Right atrium auricular region (tissue), 2 donors: ENCODE data around the gene RAB20. TPM values are rescaled to one million over a fixed set of nuclear protein-coding genes. Genes with fewer than 3 reads are reported as not detected.
A peak's percentile ranks its signal among the peaks of the same experiment; 100 is the strongest.

Experiments used
- DNase-seq: peaks from one replicate; pipeline ENCODE4 v3.0.0-alpha.2; 2019; ENCODE audit warnings: low spot score
- H3K27ac ChIP-seq, 2 donors: fragments of 200-600 bp; sonication (generic); 1 replicate in 1 of 2; 2 replicates in 1 of 2; pipeline ENCODE4 v1.5.1; 2016 to 2019
- H3K27me3 ChIP-seq, 2 donors: fragments of 200-600 bp; sonication (generic); one replicate each; pipeline versions ENCODE4 v1.5.1 to v1.6.0; 2017 to 2019
- H3K36me3 ChIP-seq: fragments of 200-600 bp; sonication (generic); one replicate; pipeline ENCODE4 v1.5.1; 2016
- H3K4me1 ChIP-seq, 2 donors: fragments of 200-600 bp; sonication (generic); one replicate each; pipeline versions ENCODE4 v1.5.1 to v1.6.0; 2017 to 2019
- H3K4me3 ChIP-seq, 2 donors: fragments of 200-600 bp; sonication (generic); 1 replicate in 1 of 2; 2 replicates in 1 of 2; pipeline ENCODE4 v1.5.1; 2017 to 2019; ENCODE audit warnings: mild to moderate bottlenecking in 1 of 2, moderate library complexity in 1 of 2
- H3K9me3 ChIP-seq, 2 donors: fragments of 200-600 bp; sonication (generic); one replicate each; pipeline ENCODE4 v1.5.1; 2019
- CTCF ChIP-seq, 2 donors: fragments of 200-600 bp; sonication (generic); IDR thresholded peaks; one replicate each; pipeline ENCODE4 v1.5.1; 2019; ENCODE audit warnings: antibody characterized with exemption in 2 of 2
- total RNA-seq, 2 donors: library from RNA; depleted of rRNA; stranded (reverse); fragments of >200 nt; gene quantifications; one replicate each; pipeline ENCODE4 v1.1.0, GENCODE V29; 2016

Gene RAB20
- total RNA-seq, 2 donors from 2014 or later, result 10.8 to 15.7 TPM

DNA sequence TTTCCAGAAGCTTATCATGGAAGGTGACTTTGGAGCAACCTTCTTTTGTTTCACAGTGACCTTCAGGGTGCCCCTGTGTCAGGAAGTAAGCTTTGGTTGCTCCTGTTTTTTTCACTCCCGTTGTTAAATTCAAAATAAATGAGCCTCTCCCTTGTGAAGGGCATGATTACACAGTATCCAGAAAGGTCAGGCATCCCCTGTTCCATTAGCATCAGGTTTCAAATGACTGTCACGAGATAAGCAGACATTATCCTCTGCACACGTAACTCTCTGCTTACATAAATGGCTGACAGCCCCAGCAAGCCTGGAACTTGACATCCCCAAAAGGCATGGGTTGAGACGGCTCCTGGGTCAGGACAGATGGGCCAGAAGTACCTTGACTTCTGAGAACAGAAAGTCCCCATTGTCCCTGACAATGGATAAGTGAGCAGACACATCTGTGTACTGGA lies 52.0 kb downstream of the RAB20 start:
- peaks cover 82% of the 10 kb centered on the region for H3K36me3 ChIP-seq
- H3K4me3 ChIP-seq, result no peak overlapping the region
- no peaks in the 10 kb centered on the region for H3K27me3 ChIP-seq
- TF ChIP-seq CTCF (IDR thresholded peaks at IDR 0.05), result no peak
- H3K4me1 ChIP-seq, result peaks cover 0 to 45% of the 10 kb centered on the region in 2 donors
- no peaks in the 10 kb centered on the region for H3K9me3 ChIP-seq
- DNase-seq, result no peak
- peak overlapping the region; percentile 83 to 89 for H3K27ac ChIP-seq

- no peak for TF ChIP-seq CTCF (IDR thresholded peaks at IDR 0.05)
- Histone ChIP-seq H3K4me1 (peaks cover 0 to 50% of the 10 kb centered on the region in 2 donors), H3K27ac (peak overlapping the region; percentile 83 to 89), H3K27me3 (no peaks in the 10 kb centered on the region), H3K36me3 (peaks cover 85% of the 10 kb centered on the region), H3K9me3 (no peaks in the 10 kb centered on the region), H3K4me3 (no peak overlapping the region)
- DNase-seq, result no peak
These were observed 53.7 kb downstream of the RAB20 start for GRCh38 chr13:110507678-110508381.

GRCh38 chr13:110506859-110507566 lies 54.5 kb downstream of the RAB20 start:
- H3K27ac ChIP-seq, result peak overlapping the region; percentile 83 to 89
- H3K4me3 ChIP-seq, result no peak overlapping the region
- TF ChIP-seq CTCF (IDR thresholded peaks at IDR 0.05), result no peak
- peak; percentile 79 for DNase-seq
- H3K4me1 ChIP-seq, result peaks cover 0 to 50% of the 10 kb centered on the region in 2 donors
- H3K36me3 ChIP-seq, result peaks cover 85% of the 10 kb centered on the region
- H3K27me3 ChIP-seq, result no peaks in the 10 kb centered on the region
- no peaks in the 10 kb centered on the region for H3K9me3 ChIP-seq

DNA sequence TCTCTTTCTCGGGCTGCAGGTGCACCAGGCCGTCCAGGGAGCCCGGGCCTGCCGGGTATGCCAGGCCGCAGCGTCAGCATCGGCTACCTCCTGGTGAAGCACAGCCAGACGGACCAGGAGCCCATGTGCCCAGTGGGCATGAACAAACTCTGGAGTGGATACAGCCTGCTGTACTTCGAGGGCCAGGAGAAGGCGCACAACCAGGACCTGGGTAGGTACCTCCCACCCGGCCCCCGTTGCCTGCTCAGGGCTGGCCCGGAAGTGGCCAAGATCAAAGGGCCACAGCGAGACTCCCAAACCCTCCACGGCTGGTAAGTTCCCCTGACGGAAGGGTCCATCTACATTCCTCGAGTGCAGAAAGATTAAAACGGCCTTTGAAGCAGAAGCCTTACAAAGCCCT lies 55.1 kb downstream of the RAB20 start:
- peaks cover 85% of the 10 kb centered on the region for H3K36me3 ChIP-seq
- peaks cover 0 to 50% of the 10 kb centered on the region in 2 donors for H3K4me1 ChIP-seq
- no peak for DNase-seq
- H3K27ac ChIP-seq, result peak overlapping the region; percentile 83 to 89
- no peaks in the 10 kb centered on the region for H3K27me3 ChIP-seq
- H3K4me3 ChIP-seq, result no peak overlapping the region
- TF ChIP-seq CTCF (IDR thresholded peaks at IDR 0.05), result no peak
- no peaks in the 10 kb centered on the region for H3K9me3 ChIP-seq

DNA sequence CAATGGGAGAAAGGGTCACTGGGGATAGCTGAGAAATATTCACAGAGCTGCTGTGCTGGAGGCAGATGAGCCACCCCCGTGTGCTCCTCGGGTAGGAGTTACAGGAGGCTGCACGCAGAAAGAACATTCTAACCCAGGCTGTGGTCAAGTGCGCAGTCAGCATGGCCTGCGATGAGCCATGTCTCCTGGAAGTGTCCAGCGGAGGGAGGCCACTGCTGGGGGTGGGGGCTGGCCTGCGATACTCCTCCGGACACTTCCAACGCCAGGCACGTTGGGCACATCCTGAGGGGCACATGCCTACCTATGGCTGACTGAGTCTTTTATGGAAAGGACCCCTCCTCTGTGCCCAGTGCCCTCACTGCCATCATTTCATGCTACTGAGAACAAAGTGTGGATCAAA lies 55.9 kb downstream of the RAB20 start:
- Histone ChIP-seq H3K9me3 (no peaks in the 10 kb centered on the region), H3K4me1 (peaks cover 0 to 46% of the 10 kb centered on the region in 2 donors), H3K36me3 (peaks cover 90% of the 10 kb centered on the region), H3K27me3 (no peaks in the 10 kb centered on the region), H3K27ac (peak overlapping the region; percentile 27 to 83), H3K4me3 (no peak overlapping the region)
- no peak for DNase-seq
- no peak for TF ChIP-seq CTCF (IDR thresholded peaks at IDR 0.05)
